MCF 10A (cell line): ENCODE data around the gene BRSK2. TPM values are rescaled to one million over a fixed set of nuclear protein-coding genes. Genes with fewer than 3 reads are reported as not detected.
A peak's percentile ranks its signal among the peaks of the same experiment; 100 is the strongest.

Experiments used
- BruUV-seq: library from RNA; stranded (reverse); fragments of 400-500 nt; replicated peaks from 2 replicates; lab custom pipeline; 2021; lab: Mats Ljungman, UMichigan
- CTCF ChIA-PET: fragments of 300-600 bp; sonication (Branson Sonifier 250); formaldehyde crosslinking; extraction: SDS; loops from one replicate; lab custom pipeline; 2021; ENCODE audit warnings: antibody characterized with exemption, inconsistent platforms; lab: Yijun Ruan, JAX
- POLR2A ChIA-PET: fragments of 300-600, 350-650 bp; sonication (Branson Sonifier 250); formaldehyde crosslinking; extraction: SDS; loops from one replicate; lab custom pipeline; 2020; ENCODE audit warnings: antibody characterized with exemption, inconsistent platforms; lab: Yijun Ruan, JAX
- DNase-seq: peaks from one replicate; pipeline ENCODE4 v3.0.0-alpha.2; 2018; ENCODE audit not compliant: unreplicated experiment
- H3K27ac Mint-ChIP-seq: one replicate; pipeline ENCODE4 v1.8.0; 2022; ENCODE audit warnings: mild to moderate bottlenecking, low read depth, mixed read lengths; ENCODE audit not compliant: unreplicated experiment
- H3K27me3 Mint-ChIP-seq: one replicate; pipeline ENCODE4 v1.8.0; 2022; ENCODE audit warnings: mixed read lengths; ENCODE audit not compliant: insufficient read depth, unreplicated experiment
- H3K36me3 Mint-ChIP-seq: one replicate; pipeline ENCODE4 v1.8.0; 2022; ENCODE audit warnings: mild to moderate bottlenecking, moderate library complexity, mixed read lengths; ENCODE audit not compliant: insufficient read depth, unreplicated experiment
- H3K4me1 Mint-ChIP-seq: one replicate; pipeline ENCODE4 v1.8.0; 2022; ENCODE audit warnings: mixed read lengths; ENCODE audit not compliant: insufficient read depth, unreplicated experiment
- H3K4me3 Mint-ChIP-seq: one replicate; pipeline ENCODE4 v1.8.0; 2022; ENCODE audit warnings: mild to moderate bottlenecking, moderate library complexity, mixed read lengths; ENCODE audit not compliant: unreplicated experiment
- H3K9me3 Mint-ChIP-seq: one replicate; pipeline ENCODE4 v1.8.0; 2022; ENCODE audit warnings: mixed read lengths; ENCODE audit not compliant: unreplicated experiment
- intact Hi-C: fragments of 100-400 bp; cut with micrococcal nuclease; formaldehyde crosslinking; loops from 2 replicates; pipeline ENCODE4 v1.14.1; 2022
- total RNA-seq: library from RNA; stranded (reverse); gene quantifications from 2 replicates; pipeline ENCODE4 v1.2.3, GENCODE V29; 2022
- TF ChIP-seq, protein P1 (sequence below): fragments of 200-600 bp; IDR thresholded peaks from one replicate; pipeline ENCODE4 v1.8.0; 2022; ENCODE audit warnings: antibody characterized with exemption, mild to moderate bottlenecking; ENCODE audit not compliant: unreplicated experiment

Gene BRSK2
- total RNA-seq, 1 experiment from 2014 or later, result 0.44 TPM

DNA sequence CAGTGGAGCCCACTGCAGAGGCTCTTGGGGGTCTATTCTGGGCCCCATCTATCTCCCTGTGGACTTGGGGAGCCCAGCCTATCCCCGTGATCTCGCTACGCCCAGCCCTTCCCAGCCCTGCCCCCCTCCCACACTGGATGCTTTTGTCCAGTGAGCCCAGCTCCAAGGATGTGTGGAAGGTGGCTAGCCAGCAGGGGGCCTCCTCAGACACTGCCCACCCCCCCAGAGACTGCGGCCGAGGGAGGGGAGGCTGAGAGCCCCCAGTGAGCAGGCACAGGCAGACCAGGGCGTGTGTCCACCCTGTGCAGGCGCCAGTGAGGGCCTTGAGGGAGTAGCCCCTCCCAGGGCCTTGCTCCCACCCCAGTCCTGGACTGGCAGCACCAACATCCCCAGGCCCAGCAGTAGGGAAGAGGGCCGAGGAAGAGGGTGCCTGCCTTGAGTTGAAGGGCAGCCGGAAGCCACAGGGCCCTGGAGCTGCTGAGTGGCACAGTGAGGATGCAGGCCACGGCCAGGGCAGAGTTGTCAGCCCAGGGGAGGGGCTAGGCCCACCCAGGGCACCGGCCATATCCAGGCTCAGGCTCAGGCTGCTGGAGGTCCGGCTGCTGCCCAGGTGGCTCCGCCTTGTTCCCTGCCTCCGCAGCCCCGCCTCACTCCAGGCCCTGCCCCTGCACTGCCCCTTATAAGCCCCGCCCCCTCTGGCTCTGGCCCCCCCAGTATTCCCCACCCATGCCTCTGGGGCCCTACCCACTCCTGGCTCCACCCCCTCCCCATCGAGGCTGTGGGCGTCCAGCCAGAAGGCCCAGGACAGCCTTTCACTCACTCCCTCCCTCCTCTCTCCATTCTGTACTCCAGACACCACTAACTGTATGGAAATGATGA is 68.8 kb downstream of the BRSK2 start:
- ChIA-PET POLR2A (no interaction called here), CTCF (no interaction called here)
- H3K4me3 Mint-ChIP-seq, result no peak overlapping the region
- no peaks in the 10 kb centered on the region for H3K9me3 Mint-ChIP-seq
- TF ChIP-seq, protein P1, sequence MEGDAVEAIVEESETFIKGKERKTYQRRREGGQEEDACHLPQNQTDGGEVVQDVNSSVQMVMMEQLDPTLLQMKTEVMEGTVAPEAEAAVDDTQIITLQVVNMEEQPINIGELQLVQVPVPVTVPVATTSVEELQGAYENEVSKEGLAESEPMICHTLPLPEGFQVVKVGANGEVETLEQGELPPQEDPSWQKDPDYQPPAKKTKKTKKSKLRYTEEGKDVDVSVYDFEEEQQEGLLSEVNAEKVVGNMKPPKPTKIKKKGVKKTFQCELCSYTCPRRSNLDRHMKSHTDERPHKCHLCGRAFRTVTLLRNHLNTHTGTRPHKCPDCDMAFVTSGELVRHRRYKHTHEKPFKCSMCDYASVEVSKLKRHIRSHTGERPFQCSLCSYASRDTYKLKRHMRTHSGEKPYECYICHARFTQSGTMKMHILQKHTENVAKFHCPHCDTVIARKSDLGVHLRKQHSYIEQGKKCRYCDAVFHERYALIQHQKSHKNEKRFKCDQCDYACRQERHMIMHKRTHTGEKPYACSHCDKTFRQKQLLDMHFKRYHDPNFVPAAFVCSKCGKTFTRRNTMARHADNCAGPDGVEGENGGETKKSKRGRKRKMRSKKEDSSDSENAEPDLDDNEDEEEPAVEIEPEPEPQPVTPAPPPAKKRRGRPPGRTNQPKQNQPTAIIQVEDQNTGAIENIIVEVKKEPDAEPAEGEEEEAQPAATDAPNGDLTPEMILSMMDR, result peak; percentile 30
- H3K27ac Mint-ChIP-seq, result no peak overlapping the region
- DNase-seq, result peak; percentile 21
- H3K4me1 Mint-ChIP-seq, result no peaks in the 10 kb centered on the region
- H3K36me3 Mint-ChIP-seq, result no peaks in the 10 kb centered on the region
- no peaks in the 10 kb centered on the region for H3K27me3 Mint-ChIP-seq
- no TSS peak for BruUV-seq
- intact Hi-C loops, result no loop called here

DNA sequence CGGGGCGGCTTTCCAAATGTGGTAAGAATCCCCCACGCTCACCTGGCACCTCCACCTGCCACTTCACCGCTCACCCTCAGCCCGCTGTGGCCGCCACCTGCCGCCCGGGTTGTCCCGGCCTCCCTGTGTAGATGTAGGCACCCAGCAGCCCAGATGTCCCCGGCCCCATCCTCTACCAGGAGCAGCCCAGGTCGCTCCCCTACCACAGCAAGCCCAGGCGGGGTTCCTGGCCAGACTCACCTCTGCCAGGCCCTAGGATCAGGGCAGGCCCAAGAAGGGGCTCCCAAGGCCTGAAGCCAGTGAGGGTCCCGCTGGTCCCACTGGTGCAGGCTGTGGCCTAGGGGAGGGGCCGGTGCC is 69.5 kb downstream of the BRSK2 start:
- Mint-ChIP-seq H3K9me3 (no peaks in the 10 kb centered on the region), H3K36me3 (no peaks in the 10 kb centered on the region), H3K4me3 (no peak overlapping the region), H3K27ac (no peak overlapping the region), H3K27me3 (no peaks in the 10 kb centered on the region), H3K4me1 (no peaks in the 10 kb centered on the region)
- intact Hi-C loops, result no loop called here
- no peak for DNase-seq
- ChIA-PET POLR2A (no interaction called here), CTCF (no interaction called here)
- TF ChIP-seq, protein P1, result no peak
- no TSS peak for BruUV-seq

DNA sequence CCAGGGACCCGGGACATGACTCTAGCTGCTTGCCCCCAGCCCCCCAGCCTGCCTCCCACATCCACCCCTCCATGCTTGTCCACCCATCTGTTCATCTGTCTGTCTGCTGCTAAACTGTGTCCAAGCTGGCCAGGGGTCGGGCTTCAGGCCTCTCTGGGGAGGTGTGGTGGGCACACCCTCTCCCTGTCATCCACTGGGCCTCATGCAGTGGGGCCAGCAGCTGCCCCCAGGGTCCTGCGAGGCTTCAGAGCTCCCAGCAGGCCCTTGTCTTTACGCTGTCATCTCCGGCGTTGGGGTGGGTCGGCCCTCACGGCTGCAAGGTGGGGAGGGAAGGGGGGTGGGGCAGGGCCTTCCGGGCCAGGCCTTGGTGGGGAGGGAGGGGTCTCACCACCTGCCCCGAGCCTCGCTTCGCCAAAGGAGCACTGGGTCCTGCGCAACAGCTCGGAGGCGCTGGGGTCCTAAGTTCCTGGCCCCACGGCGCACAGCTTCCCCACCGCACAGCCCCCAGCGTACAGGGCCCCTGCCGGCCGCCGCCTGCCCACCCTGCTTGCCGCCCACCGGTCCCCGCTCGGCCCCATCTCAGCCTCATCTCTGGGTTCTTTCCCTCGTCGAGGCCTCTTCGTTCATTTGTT is 70.1 kb downstream of the BRSK2 start:
- intact Hi-C loops, result no loop called here
- no TSS peak for BruUV-seq
- DNase-seq, result no peak
- no peaks in the 10 kb centered on the region for H3K4me1 Mint-ChIP-seq
- H3K36me3 Mint-ChIP-seq, result no peaks in the 10 kb centered on the region
- no peak overlapping the region for H3K4me3 Mint-ChIP-seq
- no peaks in the 10 kb centered on the region for H3K9me3 Mint-ChIP-seq
- ChIA-PET POLR2A (no interaction called here), CTCF (no interaction called here)
- no peak overlapping the region for H3K27ac Mint-ChIP-seq
- H3K27me3 Mint-ChIP-seq, result no peaks in the 10 kb centered on the region
- TF ChIP-seq, protein P1, result no peak

DNA sequence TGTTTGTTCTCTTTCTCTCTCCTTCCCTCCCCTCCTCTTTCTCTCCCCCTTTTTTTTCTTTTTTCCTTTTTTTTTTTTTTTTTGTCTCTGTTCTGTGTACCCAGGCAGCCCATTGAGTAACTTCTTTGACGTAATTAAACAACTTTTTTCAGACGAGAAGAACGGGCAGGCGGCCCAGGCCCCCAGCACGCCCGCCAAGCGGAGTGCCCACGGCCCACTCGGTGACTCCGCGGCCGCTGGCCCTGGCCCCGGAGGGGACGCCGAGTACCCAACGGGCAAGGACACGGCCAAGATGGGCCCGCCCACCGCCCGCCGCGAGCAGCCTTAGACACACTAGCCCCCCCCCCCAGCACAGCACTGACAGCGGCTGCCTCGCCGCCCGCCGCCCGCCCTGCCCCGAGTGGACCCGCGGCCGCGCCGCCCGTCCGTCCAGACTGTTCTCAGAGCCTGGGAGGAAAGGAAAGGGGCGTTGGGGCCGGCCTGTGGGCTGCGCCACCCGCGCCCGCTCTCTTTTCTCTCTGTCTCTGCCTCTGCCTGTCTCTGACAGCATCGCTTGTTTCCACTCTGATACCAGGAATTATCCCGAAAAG is 70.8 kb downstream of the BRSK2 start:
- TF ChIP-seq, protein P1, result no peak
- intact Hi-C loops, result no loop called here
- BruUV-seq, result no TSS peak
- Mint-ChIP-seq H3K4me1 (no peaks in the 10 kb centered on the region), H3K4me3 (no peak overlapping the region), H3K9me3 (no peaks in the 10 kb centered on the region), H3K36me3 (no peaks in the 10 kb centered on the region), H3K27me3 (no peaks in the 10 kb centered on the region), H3K27ac (no peak overlapping the region)
- ChIA-PET POLR2A (no interaction called here), CTCF (no interaction called here)
- no peak for DNase-seq
